H7 (cell line): Measurements from ENCODE around the gene KCNQ2. TPM values are rescaled to one million over a fixed set of nuclear protein-coding genes. Genes with fewer than 3 reads are reported as not detected.

ENCODE experiments used
- DNase-seq: peaks from one replicate; pipeline ENCODE4 v3.0.0; 2012
- H3K27me3 ChIP-seq: 2 replicates; pipeline ENCODE4 v1.6.0; 2011; ENCODE audit warnings: mild to moderate bottlenecking, low read length; ENCODE audit not compliant: control insufficient read depth, insufficient read depth
- H3K36me3 ChIP-seq: replicated peaks from 2 replicates; pipeline ENCODE4 v1.5.1; 2011; ENCODE audit warnings: low read length; ENCODE audit not compliant: control insufficient read depth, insufficient read depth
- H3K4me3 ChIP-seq: 2 replicates; pipeline ENCODE4 v1.5.1; 2011; ENCODE audit warnings: low read depth, mild to moderate bottlenecking, control low read depth, low read length, moderate library complexity; ENCODE audit not compliant: insufficient read depth
- total RNA-seq: library from RNA; depleted of rRNA; stranded (reverse); fragments of >200 nt; shearing (Covaris generic); gene quantifications from 2 replicates; pipeline ENCODE4 v1.2.3, GENCODE V29; 2014

Gene KCNQ2
- total RNA-seq, 1 experiment from 2014 or later, result 129 TPM

GRCh38 chr20:63497138-63497945 lies 24.9 kb upstream of the KCNQ2 start:
- peaks cover 34% of the 10 kb centered on the region for H3K27me3 ChIP-seq
- DNase-seq, result peak; percentile 64

GRCh38 chr20:63496596-63497120 lies 24.2 kb upstream of the KCNQ2 start:
- Histone ChIP-seq H3K36me3 (no peaks in the 10 kb centered on the region; the same call in 1 of the 2 replicates), H3K27me3 (peaks cover 34% of the 10 kb centered on the region), H3K4me3 (no peak overlapping the region)
- DNase-seq, result peak; percentile 71

More at GRCh38 chr20:63497138-63497945, 24.9 kb upstream of the KCNQ2 start:
- no peaks in the 10 kb centered on the region; the same call in 1 of the 2 replicates for H3K36me3 ChIP-seq
- peak overlapping the region; percentile 29 for H3K4me3 ChIP-seq

GRCh38 chr20:63495741-63496595 lies 23.5 kb upstream of the KCNQ2 start:
- DNase-seq, result peak; percentile 97
- Histone ChIP-seq H3K27me3 (peaks cover 32% of the 10 kb centered on the region), H3K4me3 (no peak overlapping the region), H3K36me3 (no peaks in the 10 kb centered on the region; the same call in 1 of the 2 replicates)

GRCh38 chr20:63495167-63495720 lies 22.8 kb upstream of the KCNQ2 start:
- Histone ChIP-seq H3K27me3 (peaks cover 31% of the 10 kb centered on the region), H3K4me3 (no peak overlapping the region), H3K36me3 (no peaks in the 10 kb centered on the region; the same call in 1 of the 2 replicates)
- DNase-seq, result no peak

GRCh38 chr20:63494420-63495166 lies 22.1 kb upstream of the KCNQ2 start:
- no peaks in the 10 kb centered on the region; the same call in 1 of the 2 replicates for H3K36me3 ChIP-seq
- peaks cover 25% of the 10 kb centered on the region for H3K27me3 ChIP-seq
- peak; percentile 50 for DNase-seq
- no peak overlapping the region for H3K4me3 ChIP-seq

- H3K4me3 ChIP-seq, result no peak overlapping the region
- H3K36me3 ChIP-seq, result no peaks in the 10 kb centered on the region; the same call in 1 of the 2 replicates
- no peak for DNase-seq
- H3K27me3 ChIP-seq, result peaks cover 21% of the 10 kb centered on the region
Measured at GRCh38 chr20:63494084-63494419, 21.6 kb upstream of the KCNQ2 start.

- no peaks in the 10 kb centered on the region; the same call in 1 of the 2 replicates for H3K36me3 ChIP-seq
- DNase-seq, result no peak
Measured at GRCh38 chr20:63493563-63494020, 21.1 kb upstream of the KCNQ2 start.

GRCh38 chr20:63492982-63493381 lies 20.5 kb upstream of the KCNQ2 start:
- no peak for DNase-seq
- Histone ChIP-seq H3K36me3 (no peaks in the 10 kb centered on the region; the same call in 1 of the 2 replicates), H3K27me3 (peaks cover 22% of the 10 kb centered on the region), H3K4me3 (no peak overlapping the region)

More at GRCh38 chr20:63493563-63494020, 21.1 kb upstream of the KCNQ2 start:
- no peak overlapping the region for H3K4me3 ChIP-seq
- peaks cover 24% of the 10 kb centered on the region for H3K27me3 ChIP-seq

- Histone ChIP-seq H3K27me3 (peaks cover 22% of the 10 kb centered on the region), H3K4me3 (no peak overlapping the region), H3K36me3 (no peaks in the 10 kb centered on the region; the same call in 1 of the 2 replicates)
- DNase-seq, result no peak
Measured at GRCh38 chr20:63492518-63492917, 20.1 kb upstream of the KCNQ2 start.

- no peak for DNase-seq
- Histone ChIP-seq H3K27me3 (peaks cover 22% of the 10 kb centered on the region), H3K4me3 (no peak overlapping the region), H3K36me3 (no peaks in the 10 kb centered on the region; the same call in 1 of the 2 replicates)
Measured at GRCh38 chr20:63491635-63492230, 19.3 kb upstream of the KCNQ2 start.

GRCh38 chr20:63491078-63491477 lies 18.6 kb upstream of the KCNQ2 start:
- Histone ChIP-seq H3K27me3 (peaks cover 17% of the 10 kb centered on the region), H3K36me3 (no peaks in the 10 kb centered on the region; the same call in 1 of the 2 replicates), H3K4me3 (no peak overlapping the region)
- DNase-seq, result no peak

- DNase-seq, result no peak
- Histone ChIP-seq H3K27me3 (peaks cover 17% of the 10 kb centered on the region), H3K36me3 (no peaks in the 10 kb centered on the region; the same call in 1 of the 2 replicates)
Measured at GRCh38 chr20:63490416-63490815, 18.0 kb upstream of the KCNQ2 start.

More at GRCh38 chr20:63490416-63490815, 18.0 kb upstream of the KCNQ2 start:
- no peak overlapping the region for H3K4me3 ChIP-seq
